Spleen (tissue), 7 donors: ENCODE data around the gene ADCK1.

ENCODE experiments used
- POLR2AphosphoS5 ChIP-seq, 3 donors: sonication (generic); formaldehyde crosslinking; IDR thresholded peaks; one replicate each; pipeline ENCODE4 v1.5.1; 2017; ENCODE audit warnings: antibody characterized with exemption in 3 of 3
- TF ChIP-seq, protein P1 (sequence below), 11 experiments: fragments of 200-600 bp in 7 of 11; fragments of 450-650 bp in 4 of 11; sonication (generic) in 4 of 11; IDR thresholded peaks in 8 of 11; conservative IDR thresholded peaks in 3 of 11; 1 replicate in 7 of 11; 2 replicates in 4 of 11; pipeline versions ENCODE4 v1.4.0 to v1.8.0; 2016 to 2021; ENCODE audit warnings: antibody characterized with exemption in 11 of 11, inconsistent platforms in 4 of 11, mild to moderate bottlenecking in 1 of 11
- donor health status: DM: no; HTN: no; CAD: no; lungs with moderate emphysema.
- donor health status: DM: no; HTN: no; CAD: no.
- donor health status: DM: no; HTN: no; CAD: no.

DNA sequence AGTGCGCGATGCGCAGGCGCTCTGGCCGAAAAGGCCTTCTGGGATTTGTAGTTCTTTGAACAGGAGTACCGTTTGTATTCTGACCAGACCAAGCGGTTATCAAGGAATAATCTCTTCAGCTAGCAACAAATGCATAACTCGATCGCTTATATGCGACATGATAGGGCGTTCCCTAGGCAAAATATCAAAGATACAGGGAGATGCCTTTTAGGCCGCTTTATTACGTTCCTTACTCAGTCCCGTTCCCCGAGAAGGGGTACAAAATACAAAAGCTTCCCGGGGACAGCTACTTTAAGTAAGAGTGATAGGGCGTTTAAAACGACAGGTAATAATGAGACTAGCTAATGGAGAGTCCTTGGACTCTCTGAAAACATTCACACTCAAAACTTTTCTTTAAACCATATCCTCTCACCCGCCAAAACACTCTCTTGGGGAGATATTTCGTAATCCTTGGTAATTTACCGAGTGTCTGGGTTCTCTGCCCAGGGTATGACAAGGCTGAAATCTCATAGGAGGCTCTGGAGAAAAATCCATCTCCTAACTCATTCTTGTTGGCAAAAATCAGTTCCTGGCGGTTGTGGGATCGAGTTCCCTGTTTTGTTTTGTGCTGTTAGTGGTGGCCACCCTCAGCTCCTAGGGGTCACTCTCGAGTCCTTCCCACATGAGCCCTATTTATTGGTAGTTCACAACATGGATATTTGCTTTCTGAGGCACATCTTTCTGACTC lies 38.5 kb upstream of the ADCK1 start:
- TF ChIP-seq, protein P1, sequence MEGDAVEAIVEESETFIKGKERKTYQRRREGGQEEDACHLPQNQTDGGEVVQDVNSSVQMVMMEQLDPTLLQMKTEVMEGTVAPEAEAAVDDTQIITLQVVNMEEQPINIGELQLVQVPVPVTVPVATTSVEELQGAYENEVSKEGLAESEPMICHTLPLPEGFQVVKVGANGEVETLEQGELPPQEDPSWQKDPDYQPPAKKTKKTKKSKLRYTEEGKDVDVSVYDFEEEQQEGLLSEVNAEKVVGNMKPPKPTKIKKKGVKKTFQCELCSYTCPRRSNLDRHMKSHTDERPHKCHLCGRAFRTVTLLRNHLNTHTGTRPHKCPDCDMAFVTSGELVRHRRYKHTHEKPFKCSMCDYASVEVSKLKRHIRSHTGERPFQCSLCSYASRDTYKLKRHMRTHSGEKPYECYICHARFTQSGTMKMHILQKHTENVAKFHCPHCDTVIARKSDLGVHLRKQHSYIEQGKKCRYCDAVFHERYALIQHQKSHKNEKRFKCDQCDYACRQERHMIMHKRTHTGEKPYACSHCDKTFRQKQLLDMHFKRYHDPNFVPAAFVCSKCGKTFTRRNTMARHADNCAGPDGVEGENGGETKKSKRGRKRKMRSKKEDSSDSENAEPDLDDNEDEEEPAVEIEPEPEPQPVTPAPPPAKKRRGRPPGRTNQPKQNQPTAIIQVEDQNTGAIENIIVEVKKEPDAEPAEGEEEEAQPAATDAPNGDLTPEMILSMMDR (IDR thresholded peaks at IDR 0.05 in 8 of 11, conservative IDR thresholded peaks at IDR 0.05 in 3 of 11): no peak
- no peak for TF ChIP-seq POLR2AphosphoS5 (IDR thresholded peaks at IDR 0.05)
